GM18498 (cell line): ENCODE measurements around the gene ACTA1.
"Not testable (repeated sequence)": the region's sequence is repeated elsewhere in the genome, so short reads cannot be mapped to it uniquely, and the experiment has no call there.

Experiments used
- ATAC-seq: cut with Tn5 transposase; IDR thresholded peaks from one replicate; pipeline ENCODE4 v1.9.1; 2021; ENCODE audit warnings: mild to moderate bottlenecking, moderate library complexity; ENCODE audit not compliant: unreplicated experiment

Gene ACTA1

DNA sequence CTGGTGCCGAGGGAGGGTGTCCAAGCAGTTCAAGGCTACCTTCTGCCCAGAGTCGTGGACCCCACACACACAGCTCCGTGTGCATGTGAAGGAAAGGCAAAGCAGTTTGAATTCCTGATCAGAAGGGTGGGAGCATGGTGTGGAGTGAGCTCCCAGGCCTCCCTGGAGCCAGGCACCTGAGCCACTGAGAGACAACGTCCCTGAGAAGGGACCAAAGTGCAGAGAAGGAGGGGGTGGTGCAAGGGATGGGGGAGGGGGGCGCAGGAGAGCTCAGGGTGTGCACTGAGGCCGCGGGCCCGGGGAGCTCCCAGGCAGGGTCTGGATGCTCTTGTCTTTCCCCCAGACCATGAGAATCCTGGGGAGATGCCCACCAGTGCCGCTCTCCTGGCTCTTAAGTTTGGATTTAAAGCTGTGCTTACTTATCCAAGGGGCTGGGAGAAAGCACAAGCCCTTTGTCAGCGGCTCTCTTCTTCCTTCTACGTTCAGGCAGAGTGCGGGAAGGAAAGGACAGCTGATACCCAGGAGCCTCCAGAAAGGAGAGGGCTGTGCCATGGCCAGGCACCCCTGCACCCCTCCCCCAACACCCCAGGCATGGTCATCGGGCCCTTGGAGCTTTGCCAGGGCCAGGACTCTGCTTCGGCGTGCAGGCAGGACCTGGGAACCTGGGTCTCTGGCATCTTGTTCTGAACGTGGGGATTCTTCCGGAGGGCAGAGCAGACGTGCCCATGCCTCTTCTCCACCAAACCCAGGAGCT is 24.1 kb downstream of the ACTA1 start:
- no peak for ATAC-seq

DNA sequence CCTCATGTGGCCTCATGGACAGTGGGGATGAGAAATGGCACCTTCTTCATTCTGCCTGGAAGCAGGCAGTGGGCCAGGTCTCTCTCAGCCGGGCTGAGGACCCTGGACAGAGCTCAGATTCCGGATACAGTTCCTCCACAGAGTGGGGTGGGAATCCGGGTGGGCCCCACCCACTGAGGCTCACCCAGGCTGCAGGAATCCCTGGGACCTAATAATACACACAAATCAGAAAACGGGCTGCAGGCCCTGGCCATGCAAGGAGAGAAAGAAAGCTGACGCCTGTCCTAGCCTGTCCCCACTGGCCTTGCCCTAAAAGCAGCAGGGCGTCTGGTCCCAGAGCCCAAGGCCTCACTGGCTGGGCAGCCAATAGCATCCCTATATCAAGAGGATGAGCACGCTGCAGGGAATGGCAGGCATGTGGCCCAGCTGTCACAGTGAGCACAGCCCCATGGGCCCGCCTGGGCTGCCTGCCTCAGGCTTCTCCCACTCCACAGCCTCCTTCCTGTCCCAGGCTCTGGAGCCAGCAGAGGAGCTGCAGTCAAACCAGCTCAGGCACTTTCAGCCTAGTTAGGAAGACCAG is 25.3 kb downstream of the ACTA1 start:
- ATAC-seq = no peak

DNA sequence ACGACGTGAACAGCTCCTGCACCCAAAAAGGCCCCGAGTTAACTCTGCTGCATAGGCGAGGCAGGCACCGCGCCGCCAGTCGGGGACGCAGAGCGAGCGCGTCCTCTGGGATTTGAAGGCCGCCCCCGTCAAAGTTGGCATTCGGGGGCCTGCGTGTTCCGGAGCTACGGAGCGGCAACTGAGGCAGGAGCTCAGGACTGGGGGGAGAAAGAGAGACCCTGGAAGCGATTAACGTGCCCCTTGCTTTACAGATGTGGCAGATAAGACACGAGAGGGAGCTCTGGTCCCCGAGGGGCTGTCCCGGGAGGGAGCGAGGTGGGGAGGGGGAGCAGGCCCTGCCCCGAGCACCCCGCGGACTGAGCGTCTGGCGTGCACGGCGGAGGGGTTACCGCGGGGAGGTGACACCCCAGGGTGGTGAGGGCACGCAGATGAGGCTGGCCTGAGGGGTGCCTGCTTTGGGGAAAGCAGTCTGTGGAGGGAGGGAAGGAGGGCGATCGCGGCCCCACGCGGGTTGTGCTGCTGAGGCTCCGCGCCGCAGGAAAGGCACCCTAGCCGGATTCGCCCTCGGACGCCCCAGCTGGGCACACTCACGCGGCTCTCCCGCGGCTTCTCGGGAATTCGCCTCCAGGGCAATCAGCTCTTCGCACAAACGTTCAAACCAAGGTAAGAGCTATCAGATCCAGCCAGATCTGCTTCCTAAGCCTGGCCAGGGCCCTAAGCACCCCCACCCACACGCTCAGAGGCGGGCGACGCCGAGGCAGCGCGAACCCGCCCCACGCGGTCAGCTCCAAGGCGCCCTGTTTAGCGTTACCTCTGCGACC is 26.5 kb downstream of the ACTA1 start:
- no peak for ATAC-seq

DNA sequence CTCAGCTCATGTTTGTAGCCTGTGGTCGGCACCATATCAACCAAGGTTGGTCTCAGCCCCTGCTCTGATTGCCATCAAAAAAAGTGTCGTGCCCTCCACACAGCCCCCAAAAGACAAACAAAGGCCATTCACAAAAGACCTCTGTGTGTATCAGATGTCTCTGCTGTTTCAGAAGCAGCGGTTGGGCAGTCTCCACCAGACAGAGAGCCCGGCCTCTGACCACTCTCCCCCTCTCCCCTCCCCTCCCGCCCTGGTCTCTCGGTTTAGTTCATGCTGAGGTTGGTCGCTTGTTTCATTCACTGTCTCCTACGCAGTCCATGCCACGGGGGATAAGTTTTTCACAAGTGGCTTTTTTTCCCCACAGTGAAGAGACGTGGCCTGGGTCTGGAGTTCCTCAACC is 27.1 kb downstream of the ACTA1 start:
- no peak for ATAC-seq

DNA sequence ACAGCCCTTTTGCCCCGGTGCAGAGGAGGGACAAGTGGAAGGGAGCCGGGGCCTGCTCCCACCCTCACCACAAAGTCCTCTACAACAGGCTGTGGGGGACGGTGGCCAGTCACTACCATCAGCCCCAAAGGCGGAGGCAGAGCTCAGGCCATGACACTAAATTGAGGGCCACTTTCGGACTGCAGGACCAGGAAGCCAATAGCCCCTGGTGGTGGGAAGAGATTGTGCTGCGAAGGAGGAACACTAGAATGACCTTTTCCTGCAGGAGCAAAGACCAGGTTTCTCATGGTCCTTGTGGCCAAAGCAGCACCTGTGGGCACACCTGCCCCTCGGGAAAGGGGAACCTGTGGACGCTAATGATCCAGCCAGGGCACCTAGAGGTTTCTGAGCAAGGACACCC is 30.3 kb downstream of the ACTA1 start:
- ATAC-seq = no peak

DNA sequence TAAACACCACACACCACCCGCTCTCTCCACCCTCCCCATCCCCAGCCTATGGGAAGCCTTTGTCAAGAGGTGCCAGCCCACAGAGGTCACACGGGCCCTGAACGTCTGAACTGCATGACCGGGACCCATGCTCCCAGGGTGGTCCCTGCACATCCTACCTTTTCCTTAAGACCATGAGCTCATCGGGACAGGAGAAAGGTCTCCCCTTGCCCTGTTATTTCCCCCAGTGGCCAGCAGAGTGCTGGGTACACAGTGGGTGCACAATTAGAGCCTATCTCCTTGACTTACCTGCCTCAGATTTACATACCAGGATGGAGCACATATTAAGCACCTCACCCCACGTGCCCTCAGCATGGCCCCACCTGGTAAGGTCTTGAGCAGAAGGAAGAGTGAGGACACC is 30.9 kb downstream of the ACTA1 start:
- no peak for ATAC-seq

DNA sequence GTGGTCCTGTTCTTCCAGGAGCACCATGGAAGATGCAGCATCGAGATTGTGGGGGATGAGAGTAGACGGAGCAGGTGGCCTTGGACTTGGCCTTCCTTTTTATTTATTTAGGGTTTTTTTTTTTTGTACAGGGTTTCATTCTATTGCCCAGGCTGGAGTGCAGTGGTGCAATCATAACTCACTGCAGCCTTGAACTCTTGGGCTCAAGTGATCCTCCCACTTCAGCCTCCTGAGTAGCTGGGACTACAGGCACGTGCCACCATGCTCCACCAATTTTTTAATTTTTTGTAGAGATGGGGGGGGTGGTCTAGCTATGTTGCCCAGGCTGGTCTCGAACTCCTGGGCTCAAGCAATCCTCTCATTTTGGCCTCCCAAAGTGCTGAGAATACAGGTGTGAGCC is 31.6 kb downstream of the ACTA1 start:
- not testable (repeated sequence) for ATAC-seq

DNA sequence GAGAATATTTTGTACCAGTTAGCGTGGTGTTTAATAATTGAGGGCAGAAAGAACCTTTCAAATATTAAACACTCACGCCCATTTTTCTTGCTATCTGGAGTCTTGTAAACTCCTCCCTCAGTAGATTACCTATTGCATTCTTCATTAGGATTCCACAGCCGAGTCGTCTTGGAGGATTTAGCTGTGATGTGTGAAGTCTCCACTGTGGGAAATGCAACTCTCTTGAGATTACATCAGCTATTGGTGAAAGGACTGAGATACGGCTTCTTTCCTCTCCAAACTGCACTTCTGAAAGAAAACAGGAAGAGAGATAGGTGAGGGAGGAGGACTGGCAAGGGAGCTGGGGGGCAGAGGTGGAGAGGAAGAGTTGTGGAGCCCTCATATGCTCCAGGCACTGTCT is 36.1 kb downstream of the ACTA1 start:
- no peak for ATAC-seq

DNA sequence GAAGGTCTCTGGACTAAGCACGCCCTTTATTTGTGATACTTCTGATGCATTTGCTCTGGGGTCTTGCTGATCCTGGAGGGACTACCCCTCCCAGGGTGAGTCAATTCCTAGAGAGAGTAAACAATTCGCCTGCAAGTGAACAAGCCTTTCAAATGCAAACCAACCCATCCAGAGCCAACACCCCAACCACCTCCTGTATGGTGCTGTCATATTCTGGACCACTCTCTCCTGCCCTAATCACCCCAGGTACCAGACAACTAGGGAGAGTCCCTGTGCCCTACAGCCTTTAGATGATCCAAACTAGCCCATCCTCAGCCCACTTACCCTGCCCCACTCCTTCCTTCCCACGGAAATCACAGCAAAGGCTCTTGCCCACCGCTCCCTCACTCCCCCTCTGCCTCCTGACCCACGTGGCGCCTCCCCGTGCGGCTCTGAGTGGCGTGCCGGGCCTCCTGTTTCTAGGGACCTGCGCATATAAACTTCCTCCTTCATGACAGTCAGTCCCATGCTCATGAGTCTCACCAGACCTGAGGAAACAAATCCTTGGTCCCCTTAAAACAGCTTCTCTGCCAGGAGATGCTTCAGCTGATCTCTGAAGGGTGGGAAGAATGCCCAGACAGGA is 37.2 kb downstream of the ACTA1 start:
- ATAC-seq = no peak

DNA sequence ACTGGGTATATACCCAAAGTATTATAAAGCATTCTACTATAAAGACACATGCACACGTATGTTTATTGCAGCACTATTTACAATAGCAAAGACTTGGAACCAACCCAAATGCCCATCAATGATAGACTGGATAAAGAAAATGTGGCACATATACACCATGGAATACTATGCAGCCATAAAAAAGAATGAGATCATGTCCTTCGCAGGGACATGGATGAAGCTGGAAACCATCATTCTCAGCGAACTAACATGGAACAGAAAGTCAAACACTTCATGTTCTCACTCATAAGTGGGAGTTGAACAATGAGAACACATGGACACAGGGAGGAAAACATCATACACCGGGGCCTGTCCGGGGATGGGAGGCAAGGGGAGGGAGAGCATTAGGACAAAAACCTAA is 39.4 kb downstream of the ACTA1 start:
- not testable (repeated sequence) for ATAC-seq

DNA sequence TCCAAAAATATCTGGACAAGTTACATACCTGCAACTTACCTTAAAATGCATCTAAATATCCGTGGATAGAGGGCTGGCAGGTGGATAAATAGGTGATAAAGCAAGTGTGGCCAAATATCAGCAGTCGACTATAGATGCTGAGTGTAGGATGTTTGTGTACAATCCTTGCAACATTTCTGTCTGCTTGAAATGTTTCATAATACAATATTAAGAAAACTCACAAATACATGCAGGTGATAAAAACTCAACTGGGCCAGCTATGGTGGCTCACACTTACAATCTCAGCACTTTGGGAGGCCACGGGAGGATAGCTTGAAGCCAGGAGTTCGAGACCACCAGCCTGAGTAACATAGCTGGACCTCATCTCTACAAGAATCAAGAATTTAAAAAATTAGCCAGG is 41.0 kb downstream of the ACTA1 start:
- no peak for ATAC-seq

DNA sequence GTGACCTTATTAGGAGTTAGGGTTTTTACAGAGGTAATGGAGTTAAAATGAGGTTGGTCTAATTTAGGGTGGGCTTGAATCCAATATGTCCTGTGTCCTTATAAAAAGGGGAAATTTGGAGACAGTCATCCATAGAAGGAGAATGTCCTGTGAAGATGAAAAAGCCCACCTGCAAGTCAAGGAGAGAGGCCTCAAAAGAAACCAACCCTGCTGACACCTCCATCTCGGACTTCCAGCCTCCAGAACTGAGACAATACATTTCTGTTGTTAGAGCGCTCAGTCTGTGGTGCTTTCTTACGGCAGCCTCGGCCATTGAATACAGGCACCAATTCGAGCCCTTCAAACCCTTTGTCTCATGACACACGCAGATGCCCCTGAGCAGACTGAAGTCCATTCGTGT is 43.8 kb downstream of the ACTA1 start:
- no peak for ATAC-seq

DNA sequence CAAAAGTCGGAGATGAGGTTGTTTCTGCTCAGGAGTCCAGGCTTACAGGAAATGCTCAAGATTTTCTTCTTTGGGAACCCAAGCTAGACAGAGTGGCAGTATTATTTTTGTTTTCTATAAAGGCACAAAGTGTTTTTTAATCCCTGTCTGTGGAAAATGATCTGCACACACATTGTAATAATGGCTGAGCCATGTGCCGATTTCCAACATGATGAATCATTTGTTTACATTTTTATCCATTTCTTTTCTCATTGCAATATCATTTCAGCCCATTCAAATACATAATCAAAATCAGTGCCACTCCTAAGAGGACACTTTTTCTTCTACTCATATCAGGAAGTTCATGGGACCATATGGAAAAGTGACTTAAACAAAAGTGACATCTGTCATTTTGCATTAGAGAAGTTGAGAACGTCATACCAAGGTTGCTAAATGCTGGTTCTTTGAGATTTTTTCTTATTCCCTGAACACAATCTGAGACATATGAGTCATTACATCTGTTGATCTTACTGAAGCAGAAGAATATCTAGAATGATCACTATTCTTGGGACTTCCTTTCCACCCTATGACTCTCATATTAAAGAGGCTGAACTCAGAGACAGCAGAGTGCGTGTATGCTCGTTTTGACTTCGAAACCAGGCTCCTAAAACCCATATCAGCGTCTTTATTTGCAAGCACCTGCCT is 44.9 kb downstream of the ACTA1 start:
- ATAC-seq = no peak

DNA sequence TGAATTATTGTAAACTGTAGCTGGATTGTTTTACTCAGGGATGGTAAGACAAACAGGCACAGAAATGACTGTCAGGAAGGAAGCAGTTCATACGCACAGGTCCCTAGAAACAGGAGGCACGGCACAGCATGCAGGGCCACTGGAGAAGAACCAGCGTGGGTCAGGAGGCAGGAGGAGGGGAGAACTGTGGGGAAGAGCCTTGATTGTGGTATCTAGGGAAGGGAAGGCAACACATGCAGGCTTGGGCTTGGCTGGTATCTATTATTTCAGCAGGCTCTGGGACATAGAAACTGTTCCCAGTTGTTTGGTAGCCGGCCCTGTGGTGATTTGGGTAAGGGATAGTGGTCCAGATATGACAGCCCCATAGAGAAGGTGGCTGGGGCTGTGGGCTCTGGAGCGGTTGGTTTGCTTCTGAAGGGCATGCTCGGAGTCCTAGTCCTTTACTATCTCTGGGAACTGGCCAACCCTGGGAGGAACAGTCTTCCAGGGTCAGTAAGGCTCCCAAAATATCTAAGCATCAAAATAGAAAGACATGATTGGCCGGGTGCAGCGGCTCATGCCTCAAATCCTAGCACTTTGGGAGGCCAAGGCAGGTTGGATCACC is 47.9 kb downstream of the ACTA1 start:
- ATAC-seq = no peak

DNA sequence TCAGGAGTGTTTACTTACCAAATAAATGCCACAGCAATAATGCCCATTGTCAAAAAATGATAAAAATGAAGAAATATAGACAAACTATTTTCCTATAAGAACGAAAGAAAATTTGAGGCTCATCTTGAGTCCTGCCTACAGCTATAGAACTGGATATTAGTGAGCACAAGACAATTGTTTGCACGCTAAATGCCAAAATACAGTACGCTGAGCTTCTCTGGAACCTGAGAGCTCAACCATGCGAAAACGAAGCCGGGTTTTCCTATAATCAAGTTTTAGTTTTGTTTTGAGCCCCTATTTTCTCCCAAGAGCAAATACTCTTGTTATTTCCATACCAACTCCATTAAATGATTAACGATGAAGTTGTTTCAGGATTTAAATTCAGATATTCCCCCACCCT is 49.1 kb downstream of the ACTA1 start:
- ATAC-seq = no peak

DNA sequence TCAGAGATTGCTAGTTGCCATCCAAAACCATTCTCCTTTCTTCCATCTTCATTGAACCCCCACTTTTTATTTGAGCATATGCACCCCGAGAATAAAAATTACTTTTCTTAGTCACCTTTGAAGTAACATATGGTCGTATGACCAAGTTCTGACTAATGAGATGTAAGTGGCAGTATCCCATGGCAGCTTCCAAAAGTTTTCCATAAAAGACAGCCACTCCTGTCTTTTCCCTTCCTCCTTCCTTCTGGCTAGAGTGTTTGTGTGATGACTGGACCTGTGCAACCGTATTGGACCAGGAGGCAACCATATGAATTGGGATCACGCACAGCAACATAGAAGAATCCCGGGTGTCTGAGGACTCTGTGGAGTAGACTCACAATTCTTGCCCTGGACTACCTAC is 49.9 kb downstream of the ACTA1 start:
- no peak for ATAC-seq

DNA sequence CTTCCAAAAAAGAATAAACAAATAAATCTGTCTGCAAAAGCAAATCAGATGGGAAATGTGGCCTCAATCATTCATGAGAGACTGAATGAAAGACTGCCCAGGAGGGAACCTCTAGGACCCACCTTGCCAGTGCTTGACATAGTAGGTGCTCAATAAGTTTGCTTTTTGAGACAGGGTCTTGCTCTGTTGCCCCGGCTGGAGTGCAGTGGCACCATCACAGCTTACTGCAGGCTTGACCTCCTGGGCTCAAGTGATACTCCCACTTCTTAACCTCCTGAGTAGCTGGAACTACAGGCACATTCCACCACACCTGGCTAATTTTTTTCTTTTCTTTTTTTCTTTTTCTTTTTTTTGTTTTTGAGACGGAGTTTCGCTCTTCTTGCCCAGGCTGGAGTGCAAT is 50.7 kb downstream of the ACTA1 start:
- no peak for ATAC-seq
